Measurements from ENCODE around the gene EVC2.

GRCh38 chr4:5528031-5528436 lies 180.3 kb downstream of the EVC2 start:
- no peak for TF ChIP-seq CTCF (conservative IDR thresholded peaks at IDR 0.05; ENCODE audit: low read length)
- no peak for TF ChIP-seq EZH2phosphoT487 (IDR thresholded peaks at IDR 0.05; ENCODE audit: borderline replicate concordance)
